HepG2 (cell line): ENCODE measurements around the gene RAB34. TPM values are rescaled to one million over a fixed set of nuclear protein-coding genes. Genes with fewer than 3 reads are reported as not detected.

Experiments used
- ATAC-seq: fragments of 200-7000 bp; cut with Tn5 transposase; 3 replicates; pipeline ENCODE4 v1.9.1; 2020; ENCODE audit warnings: mild to moderate bottlenecking, moderate library complexity
- BruUV-seq: library from RNA; stranded (reverse); fragments of 400-500 nt; replicated peaks from 2 replicates; lab custom pipeline; 2021; lab: Mats Ljungman, UMichigan
- CTCF ChIA-PET: fragments of 300-600 bp; formaldehyde crosslinking; extraction: SDS; loops from one replicate; lab custom pipeline; 2021; ENCODE audit warnings: low total read pairs, inconsistent platforms, low intra/inter-chr PET ratio; lab: Yijun Ruan, JAX
- POLR2A ChIA-PET: fragments of 350-600 bp; sonication (Branson Sonifier 250); formaldehyde crosslinking; loops from one replicate; lab custom pipeline; 2020; ENCODE audit warnings: antibody characterized with exemption, inconsistent platforms; lab: Yijun Ruan, JAX
- DNase-seq: peaks from one replicate; pipeline ENCODE4 v3.0.0-alpha.2; 2015; ENCODE audit warnings: low spot score
- FAIRE-seq: peaks from 3 replicates; lab custom pipeline; 2011; peaks lifted over from hg19 to GRCh38; lab: Jason Lieb, UNC
- H2AFZ ChIP-seq: one replicate; pipeline ENCODE4 v1.6.1; 2011; ENCODE audit warnings: low read length, inconsistent platforms
- H3K27ac ChIP-seq: fragments of 300-600 bp; 3 replicates; pipeline ENCODE4 v1.8.0; 2011; ENCODE audit warnings: mixed run types, mild to moderate bottlenecking, mixed read lengths, low read length, inconsistent platforms; ENCODE audit not compliant: insufficient read depth; ENCODE audit errors: extremely low read length
- H3K27me3 ChIP-seq, 2 experiments: fragments of 200-600 bp in 1 of 2; 2 replicates in 1 of 2; 3 replicates in 1 of 2; pipeline versions ENCODE4 v1.6.0 to v1.8.0; 2011; ENCODE audit warnings: low read length in 2 of 2, mild to moderate bottlenecking in 2 of 2, moderate library complexity in 2 of 2, inconsistent platforms in 1 of 2; ENCODE audit not compliant: insufficient read depth in 2 of 2, control insufficient read depth in 1 of 2
- H3K36me3 ChIP-seq, 2 experiments: fragments of 200-600 bp in 1 of 2; replicated peaks in 1 of 2; 2 replicates in 1 of 2; 3 replicates in 1 of 2; pipeline versions ENCODE4 v1.5.1 to v1.8.0; 2011; ENCODE audit warnings: low read length in 2 of 2, inconsistent platforms in 1 of 2; ENCODE audit not compliant: insufficient read depth in 2 of 2, control insufficient read depth in 1 of 2
- H3K4me1 ChIP-seq: 2 replicates; pipeline ENCODE4 v1.5.1; 2012; ENCODE audit warnings: low read length, inconsistent platforms; ENCODE audit not compliant: insufficient read depth
- H3K4me2 ChIP-seq: 2 replicates; pipeline ENCODE4 v1.6.0; 2011; ENCODE audit warnings: low read depth, low read length, inconsistent platforms
- H3K4me3 ChIP-seq, 3 experiments: fragments of 200-600 bp in 1 of 3; sonication (generic), shearing (Covaris generic) in 1 of 3; replicated peaks in 1 of 3; 2 replicates each; pipeline ENCODE4 v1.5.1; 2011 to 2016; ENCODE audit warnings: low read length in 3 of 3, inconsistent platforms in 2 of 3, low read depth in 2 of 3, mild to moderate bottlenecking in 2 of 3, control low read depth in 1 of 3, mixed read lengths in 1 of 3; ENCODE audit not compliant: insufficient read depth in 1 of 3
- H3K79me2 ChIP-seq: one replicate; pipeline ENCODE4 v1.6.1; 2011; ENCODE audit warnings: low read length, inconsistent platforms; ENCODE audit not compliant: insufficient read depth
- H3K9ac ChIP-seq: 2 replicates; pipeline ENCODE4 v1.6.0; 2011; ENCODE audit warnings: mild to moderate bottlenecking, low read depth, low read length, inconsistent platforms; ENCODE audit not compliant: insufficient read depth
- H3K9me3 ChIP-seq: 2 replicates; pipeline ENCODE4 v1.5.1; 2012; ENCODE audit warnings: mild to moderate bottlenecking, low read length
- H4K20me1 ChIP-seq: 2 replicates; pipeline ENCODE4 v1.6.0; 2011; ENCODE audit warnings: inconsistent platforms, mild to moderate bottlenecking, low read length, moderate library complexity; ENCODE audit not compliant: insufficient read depth
- AGO2 ChIP-seq: fragments of 200-400 bp; formaldehyde crosslinking; optimal IDR thresholded peaks from 2 replicates; pipeline ENCODE3; 2017; ENCODE audit warnings: mild to moderate bottlenecking, low read depth, low read length, moderate library complexity
- CBX2 ChIP-seq, 2 experiments: fragments of 200-600 bp in 1 of 2; sonication (generic); formaldehyde crosslinking in 1 of 2; IDR thresholded peaks; 2 replicates each; pipeline versions ENCODE4 v1.7.0 to v1.8.1; 2018 to 2022; ENCODE audit warnings: low read depth in 2 of 2, low read length in 1 of 2, mild to moderate bottlenecking in 1 of 2, missing genetic modification reagents in 1 of 2
- ZNF329 ChIP-seq: sonication (generic); formaldehyde crosslinking; IDR thresholded peaks from 2 replicates; pipeline ENCODE4 v1.9.0; 2021; ENCODE audit warnings: low read depth, mild to moderate bottlenecking, missing genetic modification reagents
- ZSCAN25 ChIP-seq: sonication (generic); formaldehyde crosslinking; IDR thresholded peaks from 2 replicates; pipeline ENCODE4 v1.8.0; 2022; ENCODE audit warnings: mild to moderate bottlenecking, missing genetic modification reagents
- WGBS: methylation state at CpG from one replicate; pipeline ENCODE4 v1.1.6; 2017; ENCODE audit warnings: low lambda C conversion rate; 5-methylcytosine and 5-hydroxymethylcytosine counted together
- in situ Hi-C: cut with HindIII; loops from 2 replicates; pipeline ENCODE4 v1.10.0; 2017; ENCODE audit warnings: low pct_unique_long_range_greater_than_20kb; ENCODE audit not compliant: extremely low pct_ligation_motif_present
- intact Hi-C: fragments of 100-400 bp; cut with micrococcal nuclease; formaldehyde crosslinking; loops from one replicate; pipeline ENCODE4 v1.10.0; 2022; ENCODE audit not compliant: unreplicated experiment
- polyA plus RNA-seq, 8 experiments: library from polyadenylated mRNA; depleted of rRNA in 3 of 8; stranded (reverse) in 7 of 8; unstranded in 1 of 8; fragments of >200 nt; fragmentation: Illumina TruSeq in 4 of 8; extraction: Trizol in 4 of 8; gene quantifications; 2 replicates each; pipeline versions ENCODE4 v1.2.1 to v1.2.3, GENCODE V29; 2011 to 2016; ENCODE audit warnings: low read depth in 4 of 8, missing spikeins in 1 of 8, mixed read lengths in 1 of 8; ENCODE audit not compliant: insufficient read depth in 1 of 8
- total RNA-seq, 5 experiments: library from RNA; depleted of rRNA; stranded (reverse); fragments of >200 nt; fragmentation: Illumina TruSeq; extraction: Trizol; gene quantifications; 2 replicates each; pipeline ENCODE4 v1.2.3, GENCODE V29; 2016; ENCODE audit warnings: low read depth in 1 of 5
- TF ChIP-seq, protein P1 (sequence below): sonication (generic); formaldehyde crosslinking; conservative IDR thresholded peaks from 2 replicates; pipeline ENCODE4 v1.4.0; 2020; ENCODE audit warnings: missing genetic modification reagents

Gene RAB34
- total and polyA plus RNA-seq, 2 of the 13 experiments (the other 11 are each of a cell fraction or from before 2014, with no cell fraction given) = 0.49 TPM; not detected in 1

DNA sequence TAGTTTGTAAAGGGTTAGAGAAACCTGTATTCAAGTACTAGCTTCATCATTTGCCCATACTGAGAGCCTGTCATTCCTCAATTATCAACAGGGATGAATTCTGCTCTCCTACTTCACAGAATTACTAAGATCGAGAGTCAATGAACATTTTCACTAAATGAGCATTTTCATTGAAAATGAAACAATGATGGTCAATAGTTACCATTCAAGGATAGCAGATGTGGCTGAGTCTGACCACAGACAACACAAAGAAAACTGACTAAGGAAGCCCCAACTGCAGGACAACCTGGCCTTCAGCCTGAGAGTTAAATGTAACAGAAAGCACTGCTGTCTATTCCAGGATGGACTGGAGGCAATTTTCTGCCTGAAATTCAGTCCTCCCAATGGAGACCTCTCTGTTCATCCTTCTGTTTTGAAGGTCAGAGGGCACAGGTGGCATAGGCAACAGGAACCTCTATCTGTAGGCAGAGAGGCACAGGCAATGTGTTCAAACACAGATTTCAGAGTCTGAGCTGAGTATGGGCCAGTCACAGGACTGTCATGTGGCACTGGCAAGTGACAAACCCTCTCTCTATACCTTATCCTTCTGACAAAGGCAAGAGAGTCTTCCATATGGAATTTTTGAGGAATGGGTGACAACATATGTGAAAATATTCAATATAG lies 45.6 kb upstream of the RAB34 start:
- intact Hi-C loops = loop anchor here (1.0 to 5.0 kb wide), 4 partner anchors 79 to 154 kb away; partner anchors contain the start of genes FAM222B and FLOT2
- FAIRE-seq (no peak), ATAC-seq (no peak; the same call in 2 of the 3 replicates), DNase-seq (no peak)
- peaks cover 26 to 67% of the 10 kb centered on the region in 2 experiments for H3K36me3 ChIP-seq
- H3K27me3 ChIP-seq = no peaks in the 10 kb centered on the region
- BruUV-seq = no TSS peak
- TF ChIP-seq, protein P1, sequence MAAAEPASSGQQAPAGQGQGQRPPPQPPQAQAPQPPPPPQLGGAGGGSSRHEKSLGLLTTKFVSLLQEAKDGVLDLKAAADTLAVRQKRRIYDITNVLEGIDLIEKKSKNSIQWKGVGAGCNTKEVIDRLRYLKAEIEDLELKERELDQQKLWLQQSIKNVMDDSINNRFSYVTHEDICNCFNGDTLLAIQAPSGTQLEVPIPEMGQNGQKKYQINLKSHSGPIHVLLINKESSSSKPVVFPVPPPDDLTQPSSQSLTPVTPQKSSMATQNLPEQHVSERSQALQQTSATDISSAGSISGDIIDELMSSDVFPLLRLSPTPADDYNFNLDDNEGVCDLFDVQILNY (CRISPR knock-in tag) = no peak
- TF ChIP-seq AGO2 = no peak
- TF ChIP-seq ZSCAN25 (CRISPR knock-in tag) = no peak
- no peak for TF ChIP-seq ZNF329 (CRISPR knock-in tag)
- no peak for TF ChIP-seq CBX2 (IDR thresholded peaks at IDR 0.05; ENCODE audit: low read depth, low read length)
- TF ChIP-seq CBX2 (CRISPR knock-in tag; IDR thresholded peaks at IDR 0.05; ENCODE audit: low read depth) = no peak
- ChIA-PET POLR2A (interaction anchor here (0.6 to 1.4 kb wide), 6 partner anchors 18 to 202 kb away, joined by 3 to 9 read pairs (median 4); partner anchors contain the start of gene FAM222B), CTCF (interaction anchor here (1.0 to 1.9 kb wide), 5 partner anchors 13 to 153 kb away, joined by 3 to 20 read pairs (median 5); partner anchors contain the start of gene DHRS13)
- no peaks in the 10 kb centered on the region for H4K20me1 ChIP-seq
- no peaks in the 10 kb centered on the region for H3K4me1 ChIP-seq
- H3K9me3 ChIP-seq = no peaks in the 10 kb centered on the region
- H2AFZ ChIP-seq = no peak overlapping the region
- no peak overlapping the region for H3K27ac ChIP-seq
- H3K4me3 ChIP-seq = no peak overlapping the region
- H3K79me2 ChIP-seq = no peaks in the 10 kb centered on the region
- in situ Hi-C loops = loop anchor here (10.0 kb wide), 1 partner anchor 122 kb away; no protein-coding TSS in a partner anchor
- H3K9ac ChIP-seq = no peak overlapping the region
- 100% methylated on average over 1 of the region's 1 CpG for WGBS
- no peak overlapping the region for H3K4me2 ChIP-seq
